ENCODE data around the gene GASK1A. TPM values are rescaled to one million over a fixed set of nuclear protein-coding genes. Genes with fewer than 3 reads are reported as not detected.

The GASK1A gene
- total and polyA plus RNA-seq, 2 of the 4 experiments (the other 2 are of a cell fraction) = 0.18 to 0.19 TPM

- ChIA-PET CTCF (no interaction called here), POLR2A (ENCODE audit: unreplicated experiment) (no interaction called here)
- H3K27me3 ChIP-seq (ENCODE audit: control insufficient read depth, insufficient read depth, low read length) = no peaks in the 10 kb centered on the region
- no peak overlapping the region for H2BK5ac ChIP-seq (ENCODE audit: low read depth, low read length, poor library complexity, severe bottlenecking)
- H2BK15ac ChIP-seq (ENCODE audit: low read depth, low read length) = no peak overlapping the region
- intact Hi-C loops (cut with micrococcal nuclease) = no loop called here
- in situ Hi-C loops (cut with MboI; ENCODE audit: low sequenced_read_pairs) = no loop called here
- H3K56ac ChIP-seq (ENCODE audit: extremely low read depth, insufficient read depth, low read length) = no peak overlapping the region
- dilution Hi-C loops (cut with HindIII; ENCODE audit: low sequenced_read_pairs, unreplicated experiment) = no loop called here
- no peak overlapping the region for H3K23ac ChIP-seq (ENCODE audit: low read depth, low read length)
- H2AK5ac ChIP-seq (ENCODE audit: low read depth, low read length) = no peak overlapping the region
- BruUV-seq (replicated peaks) = no TSS peak
- H4K5ac ChIP-seq (ENCODE audit: low read depth, low read length) = no peak overlapping the region
- DNase-seq = no peak
- H3K4me2 ChIP-seq (ENCODE audit: low read depth, low read length) = no peak overlapping the region
- no peak overlapping the region for H2AFZ ChIP-seq (replicated peaks; ENCODE audit: low read length, poor library complexity)
- no peaks in the 10 kb centered on the region for H3K79me1 ChIP-seq (ENCODE audit: low read depth in 1 of 2, low read length in 2 of 2)
- H2BK20ac ChIP-seq (ENCODE audit: low read depth, low read length) = no peak overlapping the region
- H3K27ac ChIP-seq (ENCODE audit: insufficient read depth, low read length) = no peak overlapping the region
- TF ChIP-seq BHLHE40 (IDR thresholded peaks at IDR 0.05; ENCODE audit: low read depth, low read length) = no peak
- no peak for TF ChIP-seq SMC3 (IDR thresholded peaks at IDR 0.05; ENCODE audit: low read depth, low read length)
- no peak for TF ChIP-seq CEBPB (IDR thresholded peaks at IDR 0.05; ENCODE audit: low read depth, low read length)
- TF ChIP-seq NFE2L2 (IDR thresholded peaks at IDR 0.05; ENCODE audit: low read depth, low read length) = no peak
- no peak for TF ChIP-seq POLR2A (IDR thresholded peaks at IDR 0.05; ENCODE audit: low read depth, low read length)
- no peak for TF ChIP-seq MAZ (IDR thresholded peaks at IDR 0.05; ENCODE audit: borderline replicate concordance, low read depth, low read length)
- TF ChIP-seq MAFK (IDR thresholded peaks at IDR 0.05; ENCODE audit: low read depth, low read length) = no peak
- TF ChIP-seq CHD1 (IDR thresholded peaks at IDR 0.05; ENCODE audit: low read depth, low read length) = no peak
- TF ChIP-seq, protein P1, sequence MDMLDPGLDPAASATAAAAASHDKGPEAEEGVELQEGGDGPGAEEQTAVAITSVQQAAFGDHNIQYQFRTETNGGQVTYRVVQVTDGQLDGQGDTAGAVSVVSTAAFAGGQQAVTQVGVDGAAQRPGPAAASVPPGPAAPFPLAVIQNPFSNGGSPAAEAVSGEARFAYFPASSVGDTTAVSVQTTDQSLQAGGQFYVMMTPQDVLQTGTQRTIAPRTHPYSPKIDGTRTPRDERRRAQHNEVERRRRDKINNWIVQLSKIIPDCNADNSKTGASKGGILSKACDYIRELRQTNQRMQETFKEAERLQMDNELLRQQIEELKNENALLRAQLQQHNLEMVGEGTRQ (IDR thresholded peaks at IDR 0.05; ENCODE audit: low read depth, low read length) = no peak
- no peak for TF ChIP-seq MXI1 (IDR thresholded peaks at IDR 0.05; ENCODE audit: borderline replicate concordance, low read depth, low read length)
- TF ChIP-seq FOS (IDR thresholded peaks at IDR 0.05; ENCODE audit: low read depth, low read length) = no peak
- no peak for TF ChIP-seq RCOR1 (IDR thresholded peaks at IDR 0.05; ENCODE audit: insufficient replicate concordance, low read length)
- TF ChIP-seq RFX5 (IDR thresholded peaks at IDR 0.05; ENCODE audit: low read depth, low read length) = no peak
- no peak for TF ChIP-seq CTCF (conservative IDR thresholded peaks at IDR 0.05; ENCODE audit: low read depth, low read length)
- no peaks in the 10 kb centered on the region; the same call in 1 of the 2 replicates for H3K9me3 ChIP-seq (ENCODE audit: control insufficient read depth, insufficient read depth, low read length)
- no peaks in the 10 kb centered on the region for H3K36me3 ChIP-seq (ENCODE audit: control insufficient read depth, insufficient read depth, low read length)
- H4K20me1 ChIP-seq (ENCODE audit: insufficient read depth, low read length) = no peaks in the 10 kb centered on the region
- no peak overlapping the region for H2BK120ac ChIP-seq (ENCODE audit: low read depth, low read length)
- H4K91ac ChIP-seq (ENCODE audit: insufficient read depth, low read depth, low read length) = no peak overlapping the region
- H3K4me3 ChIP-seq (ENCODE audit: insufficient read depth, low read depth, low read length) = no peak overlapping the region
- no peaks in the 10 kb centered on the region for H3K9me1 ChIP-seq (ENCODE audit: insufficient read depth, low read length)
- H3K4ac ChIP-seq (ENCODE audit: low read depth, low read length) = no peak overlapping the region
- no peak overlapping the region for H3K18ac ChIP-seq (ENCODE audit: low read depth, low read length)
- H3K4me1 ChIP-seq (ENCODE audit: control insufficient read depth, insufficient read depth, low read length) = no peaks in the 10 kb centered on the region
- ATAC-seq (ENCODE audit: low read depth) = no peak
- WGBS, 2 experiments (ENCODE audit: extremely low coverage in 2 of 2, insufficient read length in 1 of 2) = 80% methylated on average over 1 of the region's 3 CpGs; no CpG with 5 or more reads in 1 of the 2 experiments
- no peak overlapping the region for H3K9ac ChIP-seq (ENCODE audit: low read depth, low read length)
- H2AK9ac ChIP-seq (replicated peaks; ENCODE audit: low read depth, low read length, poor library complexity) = no peak overlapping the region
- H4K8ac ChIP-seq (ENCODE audit: low read depth in 2 of 2, low read length in 2 of 2) = no peak overlapping the region
- H3K14ac ChIP-seq (replicated peaks; ENCODE audit: low read depth, low read length) = no peak overlapping the region
Measured at GRCh38 chr3:43043071-43043766, 64.1 kb downstream of the GASK1A start.

All from IMR-90 (cell line).